Omental fat pad (tissue), 4 donors: Measurements from ENCODE around the gene SELENOS. TPM values are rescaled to one million over a fixed set of nuclear protein-coding genes. Genes with fewer than 3 reads are reported as not detected.

Experiments used
- ATAC-seq: fragments of 150-250 bp; one replicate; pipeline ENCODE4 v1.9.1; 2016; ENCODE audit warnings: mild to moderate bottlenecking, moderate library complexity; ENCODE audit not compliant: low FRiP score
- DNase-seq: peaks from one replicate; pipeline ENCODE4 v3.0.0-alpha.2; 2019; ENCODE audit warnings: low spot score
- CTCF ChIP-seq, 3 donors: fragments of 450-650 bp; IDR thresholded peaks; one replicate each; pipeline ENCODE4 v1.5.1; 2016 to 2017; ENCODE audit warnings: antibody characterized with exemption in 3 of 3, mild to moderate bottlenecking in 3 of 3, moderate library complexity in 2 of 3
- total RNA-seq, 4 donors: library from RNA; depleted of rRNA; stranded (reverse); fragments of >200 nt; gene quantifications; one replicate each; pipeline ENCODE4 v1.1.0, GENCODE V29; 2016

Gene SELENOS
- total RNA-seq, 4 donors from 2014 or later = 61.0 to 99.4 (median 92.3) TPM

GRCh38 chr15:101246824-101247745 lies 30.2 kb downstream of the SELENOS start:
- ATAC-seq = no peak
- TF ChIP-seq CTCF (IDR thresholded peaks at IDR 0.05) = no peak
- no peak for DNase-seq

GRCh38 chr15:101246391-101246790 lies 30.9 kb downstream of the SELENOS start:
- DNase-seq = no peak
- ATAC-seq = no peak

DNA sequence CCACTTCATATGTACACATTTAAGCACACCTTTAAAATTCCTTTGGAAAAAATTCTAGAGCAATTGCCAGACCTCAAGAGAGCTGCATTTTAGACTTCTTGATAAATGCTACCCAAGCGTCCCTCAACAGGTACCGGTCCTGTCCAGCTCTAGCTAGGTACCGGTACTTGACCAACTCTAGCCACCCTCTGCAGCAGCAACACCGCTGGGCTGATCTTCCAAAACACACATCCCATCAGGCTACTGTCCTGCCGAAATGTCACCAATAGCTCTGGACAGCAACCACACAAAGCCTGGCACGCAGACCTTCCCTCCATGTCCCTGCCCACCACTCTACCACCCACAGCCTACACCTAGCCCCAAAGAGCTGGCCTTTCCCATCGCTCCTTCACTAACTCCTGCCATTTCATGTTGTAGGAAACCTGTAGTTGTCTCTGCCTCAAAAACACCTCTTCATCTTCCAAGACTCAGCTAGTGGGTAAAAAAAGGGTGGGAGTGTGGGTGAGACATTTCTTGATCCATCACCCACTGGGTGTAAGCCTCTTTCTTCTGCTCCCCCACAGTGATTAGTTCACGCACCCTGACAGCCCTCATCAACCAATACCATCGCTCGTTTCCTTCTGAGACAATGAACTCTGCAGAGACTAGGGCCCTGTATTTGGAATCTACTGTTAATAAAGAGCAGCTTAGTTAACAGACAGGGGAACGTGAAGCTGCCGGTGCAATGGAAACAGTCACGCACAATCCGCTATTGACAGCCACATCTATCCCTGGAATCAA lies 32.2 kb downstream of the SELENOS start:
- no peak for TF ChIP-seq CTCF (IDR thresholded peaks at IDR 0.05)

More at GRCh38 chr15:101246391-101246790, 30.9 kb downstream of the SELENOS start:
- no peak for TF ChIP-seq CTCF (IDR thresholded peaks at IDR 0.05)

DNA sequence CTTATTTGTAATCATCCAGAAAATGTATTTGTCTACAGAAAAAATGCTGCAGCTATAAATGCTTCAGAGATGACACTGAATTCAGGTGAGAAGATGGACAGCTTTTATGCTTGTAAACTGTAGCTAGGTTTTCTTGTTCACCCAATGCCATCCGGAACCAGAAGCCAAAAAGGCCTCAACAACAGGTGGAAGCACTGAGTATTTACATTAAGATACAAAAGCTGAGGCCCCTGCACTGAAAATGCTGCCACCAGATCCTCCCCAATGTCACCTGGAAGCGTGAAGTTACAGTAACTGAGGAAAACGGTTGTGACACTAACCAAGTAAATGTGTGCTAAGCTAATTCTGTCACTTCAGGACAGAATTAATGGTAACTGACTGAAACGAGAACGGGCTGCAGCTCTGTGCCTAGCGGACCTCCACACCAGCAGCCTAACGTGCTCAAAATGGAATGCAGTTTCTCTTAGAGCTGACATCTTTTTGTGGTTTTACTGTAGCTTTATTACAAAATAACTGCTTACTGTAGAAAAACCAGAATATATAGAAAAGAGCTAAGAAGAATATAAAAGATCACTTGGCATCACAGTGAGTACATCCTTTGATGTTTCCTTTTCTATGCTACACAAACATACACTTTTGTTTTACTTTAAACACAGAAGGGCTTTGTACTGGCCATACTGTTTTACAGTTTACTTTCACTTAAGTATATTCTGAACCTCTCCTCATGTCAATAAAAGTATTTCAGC lies 33.1 kb downstream of the SELENOS start:
- TF ChIP-seq CTCF (IDR thresholded peaks at IDR 0.05) = no peak
- DNase-seq (no peak), ATAC-seq (no peak)

More for the DNA sequence above, 32.2 kb downstream of the SELENOS start:
- DNase-seq (no peak), ATAC-seq (no peak)

DNA sequence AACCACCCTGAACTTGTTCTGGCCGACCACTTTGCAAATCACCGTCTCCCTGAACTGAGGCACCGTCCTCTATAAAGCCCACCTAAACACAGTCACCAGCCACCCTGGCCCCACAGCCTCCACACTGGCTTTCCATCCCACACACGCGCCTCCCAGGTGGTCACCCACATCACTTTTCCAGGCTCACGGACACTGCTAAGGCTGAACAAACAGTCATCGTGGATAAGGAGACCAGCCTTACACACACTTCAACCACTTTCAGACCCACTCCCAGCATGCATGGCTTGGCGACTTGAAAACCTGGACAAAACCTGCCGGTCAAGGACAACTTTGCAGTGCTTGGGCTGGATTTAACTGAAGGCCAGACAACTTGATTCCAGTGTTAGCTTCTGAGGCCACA lies 33.9 kb downstream of the SELENOS start:
- TF ChIP-seq CTCF (IDR thresholded peaks at IDR 0.05) = no peak
- no peak for DNase-seq
- no peak for ATAC-seq

DNA sequence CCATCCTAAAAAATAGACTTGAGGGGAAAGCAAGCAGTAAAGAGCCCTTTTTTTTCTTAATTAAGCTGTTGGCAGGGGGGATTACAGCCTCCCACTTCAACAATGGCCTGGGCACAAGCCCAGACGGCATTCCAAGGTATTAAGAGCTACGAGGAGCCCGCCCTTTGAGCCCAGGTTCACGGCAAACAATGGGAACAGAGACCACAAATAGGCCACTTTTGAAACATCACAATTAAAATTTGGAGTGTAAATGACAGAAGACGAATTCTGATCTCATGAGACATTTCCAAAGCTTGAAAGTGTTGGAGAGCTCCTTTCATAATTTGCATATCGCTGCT lies 34.3 kb downstream of the SELENOS start:
- ATAC-seq = no peak
- no peak for TF ChIP-seq CTCF (IDR thresholded peaks at IDR 0.05)
- no peak for DNase-seq
